Measurements from ENCODE around the gene ZCCHC7.

DNA sequence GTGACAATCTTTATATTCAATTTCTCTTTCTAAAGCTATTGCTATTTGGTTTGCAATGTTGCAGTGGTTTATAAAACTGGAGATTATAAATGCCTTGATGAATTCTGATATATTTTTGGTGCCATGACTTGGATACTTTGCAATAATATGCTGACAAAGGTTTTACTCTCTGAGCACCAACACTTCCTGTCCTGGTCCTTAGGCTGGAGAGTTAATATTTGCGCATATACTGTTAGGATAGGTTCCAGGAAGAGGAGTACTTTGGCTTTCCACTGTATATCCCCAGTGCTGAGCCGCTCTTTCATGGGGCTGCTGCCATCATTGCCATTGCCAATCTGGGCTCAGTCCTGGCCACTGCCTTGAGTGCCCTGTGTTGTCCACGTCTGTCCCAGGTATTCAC is 139.6 kb downstream of the ZCCHC7 start:
- no peak for TF ChIP-seq CTCF (IDR thresholded peaks at IDR 0.05; ENCODE audit: poor library complexity, severe bottlenecking)
- TF ChIP-seq POLR2AphosphoS5 (IDR thresholded peaks at IDR 0.05), result no peak
- TF ChIP-seq EP300 (conservative IDR thresholded peaks at IDR 0.05; ENCODE audit: poor library complexity, severe bottlenecking), result no peak
- TF ChIP-seq SMC3 (conservative IDR thresholded peaks at IDR 0.05; ENCODE audit: poor library complexity), result no peak
- no peak for TF ChIP-seq TAF1 (IDR thresholded peaks at IDR 0.05; ENCODE audit: low read depth)
- no peak for TF ChIP-seq EZH2 (IDR thresholded peaks at IDR 0.05; ENCODE audit: borderline replicate concordance, insufficient read depth, low read length, poor library complexity, severe bottlenecking)
- TF ChIP-seq, protein P1, sequence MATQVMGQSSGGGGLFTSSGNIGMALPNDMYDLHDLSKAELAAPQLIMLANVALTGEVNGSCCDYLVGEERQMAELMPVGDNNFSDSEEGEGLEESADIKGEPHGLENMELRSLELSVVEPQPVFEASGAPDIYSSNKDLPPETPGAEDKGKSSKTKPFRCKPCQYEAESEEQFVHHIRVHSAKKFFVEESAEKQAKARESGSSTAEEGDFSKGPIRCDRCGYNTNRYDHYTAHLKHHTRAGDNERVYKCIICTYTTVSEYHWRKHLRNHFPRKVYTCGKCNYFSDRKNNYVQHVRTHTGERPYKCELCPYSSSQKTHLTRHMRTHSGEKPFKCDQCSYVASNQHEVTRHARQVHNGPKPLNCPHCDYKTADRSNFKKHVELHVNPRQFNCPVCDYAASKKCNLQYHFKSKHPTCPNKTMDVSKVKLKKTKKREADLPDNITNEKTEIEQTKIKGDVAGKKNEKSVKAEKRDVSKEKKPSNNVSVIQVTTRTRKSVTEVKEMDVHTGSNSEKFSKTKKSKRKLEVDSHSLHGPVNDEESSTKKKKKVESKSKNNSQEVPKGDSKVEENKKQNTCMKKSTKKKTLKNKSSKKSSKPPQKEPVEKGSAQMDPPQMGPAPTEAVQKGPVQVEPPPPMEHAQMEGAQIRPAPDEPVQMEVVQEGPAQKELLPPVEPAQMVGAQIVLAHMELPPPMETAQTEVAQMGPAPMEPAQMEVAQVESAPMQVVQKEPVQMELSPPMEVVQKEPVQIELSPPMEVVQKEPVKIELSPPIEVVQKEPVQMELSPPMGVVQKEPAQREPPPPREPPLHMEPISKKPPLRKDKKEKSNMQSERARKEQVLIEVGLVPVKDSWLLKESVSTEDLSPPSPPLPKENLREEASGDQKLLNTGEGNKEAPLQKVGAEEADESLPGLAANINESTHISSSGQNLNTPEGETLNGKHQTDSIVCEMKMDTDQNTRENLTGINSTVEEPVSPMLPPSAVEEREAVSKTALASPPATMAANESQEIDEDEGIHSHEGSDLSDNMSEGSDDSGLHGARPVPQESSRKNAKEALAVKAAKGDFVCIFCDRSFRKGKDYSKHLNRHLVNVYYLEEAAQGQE (IDR thresholded peaks at IDR 0.05; ENCODE audit: borderline replicate concordance), result no peak

Measured in neural cell (in vitro differentiated cells).